Loucy (cell line): ENCODE data around the gene CNNM3.

ENCODE experiments used
- H2AFZ ChIP-seq: fragments of 200-600 bp; sonication (generic); 2 replicates; pipeline ENCODE4 v1.6.0; 2016; ENCODE audit warnings: antibody characterized with exemption, mild to moderate bottlenecking, low read length, moderate library complexity
- H3F3A ChIP-seq: fragments of 200-600 bp; 2 replicates; pipeline ENCODE4 v1.6.0; 2016; ENCODE audit warnings: antibody characterized with exemption, low read depth, mild to moderate bottlenecking
- H3K27me3 ChIP-seq: fragments of 200-600 bp; sonication (generic); 2 replicates; pipeline ENCODE4 v1.6.1; 2014; ENCODE audit warnings: low read length, mild to moderate bottlenecking; ENCODE audit not compliant: insufficient read depth, poor library complexity, severe bottlenecking
- H3K36me3 ChIP-seq: fragments of 200-600 bp; sonication (generic); 2 replicates; pipeline ENCODE4 v1.6.1; 2016; ENCODE audit warnings: low read length; ENCODE audit not compliant: insufficient read depth
- H3K4me1 ChIP-seq: fragments of 200-600 bp; sonication (generic); 2 replicates; pipeline ENCODE4 v1.5.1; 2014; ENCODE audit warnings: low read length, mild to moderate bottlenecking; ENCODE audit not compliant: insufficient read depth, poor library complexity, severe bottlenecking
- H3K4me2 ChIP-seq: fragments of 200-600 bp; sonication (generic); 2 replicates; pipeline ENCODE4 v1.6.0; 2014; ENCODE audit warnings: antibody characterized with exemption, low read length, low read depth, mild to moderate bottlenecking; ENCODE audit not compliant: poor library complexity, severe bottlenecking
- H3K4me3 ChIP-seq: fragments of 200-600 bp; sonication (generic); 2 replicates; pipeline ENCODE4 v1.5.1; 2014; ENCODE audit warnings: low read length, mild to moderate bottlenecking, mixed read lengths; ENCODE audit not compliant: poor library complexity, severe bottlenecking
- H3K79me2 ChIP-seq: fragments of 200-600 bp; sonication (generic); 2 replicates; pipeline ENCODE4 v1.6.1; 2014; ENCODE audit warnings: low read length; ENCODE audit not compliant: insufficient read depth
- H3K9ac ChIP-seq: fragments of 200-600 bp; sonication (generic); 2 replicates; pipeline ENCODE4 v1.6.0; 2014; ENCODE audit warnings: mild to moderate bottlenecking, low read depth, low read length, moderate library complexity; ENCODE audit not compliant: poor library complexity, severe bottlenecking
- H3K9me2 ChIP-seq: fragments of 200-600 bp; sonication (generic); replicated peaks from 2 replicates; pipeline ENCODE4 v1.6.1; 2016; ENCODE audit warnings: low read depth, low read length, mixed read lengths
- H3K9me3 ChIP-seq: fragments of 200-600 bp; sonication (generic); 2 replicates; pipeline ENCODE4 v1.6.1; 2014; ENCODE audit warnings: mild to moderate bottlenecking, antibody characterized with exemption, low read length, low read depth; ENCODE audit not compliant: insufficient read depth
- H4K20me1 ChIP-seq: fragments of 200-600 bp; sonication (generic); 2 replicates; pipeline ENCODE4 v1.6.0; 2014; ENCODE audit warnings: antibody characterized with exemption, low read length, mild to moderate bottlenecking; ENCODE audit not compliant: insufficient read depth, poor library complexity, severe bottlenecking
- CTCF ChIP-seq: fragments of 200-600 bp; sonication (generic); conservative IDR thresholded peaks from 2 replicates; pipeline ENCODE4 v1.5.1; 2014; ENCODE audit warnings: mild to moderate bottlenecking, antibody characterized with exemption, low read length
- EZH2phosphoT487 ChIP-seq: fragments of 200-600 bp; IDR thresholded peaks from 2 replicates; pipeline ENCODE4 v1.6.1; 2018; ENCODE audit warnings: antibody characterized with exemption, mild to moderate bottlenecking, moderate library complexity, borderline replicate concordance

CNNM3 gene

GRCh38 chr2:96867756-96868554 lies 51.9 kb downstream of the CNNM3 start:
- Histone ChIP-seq H3K9me3 (no peaks in the 10 kb centered on the region), H3F3A (peaks cover 4% of the 10 kb centered on the region; the same call in 1 of the 2 replicates), H3K79me2 (peaks cover 52% of the 10 kb centered on the region), H3K9ac (peak overlapping the region; percentile 100), H3K4me2 (peak overlapping the region; percentile 93), H4K20me1 (peaks cover 40% of the 10 kb centered on the region), H2AFZ (peak overlapping the region; percentile 89), H3K4me1 (peaks cover 17% of the 10 kb centered on the region), H3K4me3 (peak overlapping the region; percentile 99), H3K9me2 (no peaks in the 10 kb centered on the region), H3K36me3 (peaks cover 27% of the 10 kb centered on the region; the same call in 1 of the 2 replicates), H3K27me3 (peaks cover 3% of the 10 kb centered on the region)
- TF ChIP-seq CTCF (no peak), EZH2phosphoT487 (no peak)

GRCh38 chr2:96868555-96869280 lies 52.6 kb downstream of the CNNM3 start:
- H3K36me3 ChIP-seq = peaks cover 20% of the 10 kb centered on the region; the same call in 1 of the 2 replicates
- no peaks in the 10 kb centered on the region for H3K9me3 ChIP-seq
- peaks cover 17% of the 10 kb centered on the region for H3K4me1 ChIP-seq
- H4K20me1 ChIP-seq = peaks cover 40% of the 10 kb centered on the region
- peak overlapping the region; percentile 93 for H3K4me2 ChIP-seq
- H3K9ac ChIP-seq = peak overlapping the region; percentile 100
- peaks cover 4% of the 10 kb centered on the region; the same call in 1 of the 2 replicates for H3F3A ChIP-seq
- peak overlapping the region; percentile 89 for H2AFZ ChIP-seq
- TF ChIP-seq EZH2phosphoT487 (no peak), CTCF (peak; percentile 69)
- peaks cover 52% of the 10 kb centered on the region for H3K79me2 ChIP-seq
- peak overlapping the region; percentile 99 for H3K4me3 ChIP-seq
- H3K9me2 ChIP-seq = no peaks in the 10 kb centered on the region
- H3K27me3 ChIP-seq = peaks cover 3% of the 10 kb centered on the region

GRCh38 chr2:96869281-96869821 lies 53.3 kb downstream of the CNNM3 start:
- no peaks in the 10 kb centered on the region for H3K9me2 ChIP-seq
- H4K20me1 ChIP-seq = peaks cover 35% of the 10 kb centered on the region
- H3K9ac ChIP-seq = peak overlapping the region; percentile 100
- H3K4me1 ChIP-seq = peaks cover 17% of the 10 kb centered on the region
- H3K9me3 ChIP-seq = no peaks in the 10 kb centered on the region
- H3K36me3 ChIP-seq = peaks cover 14% of the 10 kb centered on the region; the same call in 1 of the 2 replicates
- H3K79me2 ChIP-seq = peaks cover 48% of the 10 kb centered on the region
- TF ChIP-seq EZH2phosphoT487 (no peak), CTCF (no peak; the same call in 1 of the 2 replicates)
- peak overlapping the region; percentile 93 for H3K4me2 ChIP-seq
- peak overlapping the region; percentile 89; the same call in 1 of the 2 replicates for H2AFZ ChIP-seq
- H3F3A ChIP-seq = peaks cover 4% of the 10 kb centered on the region; the same call in 1 of the 2 replicates
- peak overlapping the region; percentile 99 for H3K4me3 ChIP-seq
- peaks cover 3% of the 10 kb centered on the region for H3K27me3 ChIP-seq
